ENCODE measurements around the gene VPS13D.

DNA sequence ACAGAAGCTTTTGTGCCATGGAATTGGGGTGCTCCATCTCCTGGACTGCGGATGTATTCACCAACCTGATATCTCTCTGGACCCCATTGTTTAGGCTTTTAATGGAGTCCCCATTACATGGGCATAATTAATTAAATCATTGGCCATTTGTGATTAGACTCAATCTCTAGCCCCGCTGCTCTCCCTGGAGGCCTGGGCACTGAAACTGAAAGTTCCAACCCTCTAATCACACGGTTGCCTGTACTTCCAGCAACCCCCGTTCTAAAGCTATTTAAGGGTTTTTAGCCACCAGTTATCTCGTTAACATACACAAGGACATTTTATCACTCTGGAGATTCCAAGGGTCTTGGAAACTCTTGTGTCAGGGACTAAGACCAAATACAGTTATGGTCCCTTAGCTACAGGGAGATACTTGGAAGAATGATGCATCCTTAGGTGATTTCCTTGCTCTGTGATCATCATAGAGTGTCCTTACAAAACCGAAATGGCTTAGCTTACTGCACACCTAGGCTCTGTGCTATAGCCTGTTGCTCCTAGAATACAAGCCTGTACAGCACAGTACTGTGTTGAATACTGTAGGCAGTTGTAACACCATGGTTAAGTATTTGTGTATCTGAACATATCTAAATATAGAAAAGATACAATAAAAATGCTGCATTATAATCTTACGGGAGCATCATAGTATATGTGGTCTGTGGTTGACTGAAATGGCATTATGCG, 71.8 kb downstream of the VPS13D start:
- TF ChIP-seq POLR2A (IDR thresholded peaks at IDR 0.05), result no peak
- TF ChIP-seq, protein P1, sequence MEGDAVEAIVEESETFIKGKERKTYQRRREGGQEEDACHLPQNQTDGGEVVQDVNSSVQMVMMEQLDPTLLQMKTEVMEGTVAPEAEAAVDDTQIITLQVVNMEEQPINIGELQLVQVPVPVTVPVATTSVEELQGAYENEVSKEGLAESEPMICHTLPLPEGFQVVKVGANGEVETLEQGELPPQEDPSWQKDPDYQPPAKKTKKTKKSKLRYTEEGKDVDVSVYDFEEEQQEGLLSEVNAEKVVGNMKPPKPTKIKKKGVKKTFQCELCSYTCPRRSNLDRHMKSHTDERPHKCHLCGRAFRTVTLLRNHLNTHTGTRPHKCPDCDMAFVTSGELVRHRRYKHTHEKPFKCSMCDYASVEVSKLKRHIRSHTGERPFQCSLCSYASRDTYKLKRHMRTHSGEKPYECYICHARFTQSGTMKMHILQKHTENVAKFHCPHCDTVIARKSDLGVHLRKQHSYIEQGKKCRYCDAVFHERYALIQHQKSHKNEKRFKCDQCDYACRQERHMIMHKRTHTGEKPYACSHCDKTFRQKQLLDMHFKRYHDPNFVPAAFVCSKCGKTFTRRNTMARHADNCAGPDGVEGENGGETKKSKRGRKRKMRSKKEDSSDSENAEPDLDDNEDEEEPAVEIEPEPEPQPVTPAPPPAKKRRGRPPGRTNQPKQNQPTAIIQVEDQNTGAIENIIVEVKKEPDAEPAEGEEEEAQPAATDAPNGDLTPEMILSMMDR (IDR thresholded peaks at IDR 0.05), result no peak

Measured in uterus (tissue), 2 donors.